ENCODE measurements around the gene MYO1F. TPM values are rescaled to one million over a fixed set of nuclear protein-coding genes. Genes with fewer than 3 reads are reported as not detected.
A peak's percentile ranks its signal among the peaks of the same experiment; 100 is the strongest.

MYO1F gene
- total and polyA plus RNA-seq, 12 donors, result 1.7 to 62.5 (median 19.4) TPM

DNA sequence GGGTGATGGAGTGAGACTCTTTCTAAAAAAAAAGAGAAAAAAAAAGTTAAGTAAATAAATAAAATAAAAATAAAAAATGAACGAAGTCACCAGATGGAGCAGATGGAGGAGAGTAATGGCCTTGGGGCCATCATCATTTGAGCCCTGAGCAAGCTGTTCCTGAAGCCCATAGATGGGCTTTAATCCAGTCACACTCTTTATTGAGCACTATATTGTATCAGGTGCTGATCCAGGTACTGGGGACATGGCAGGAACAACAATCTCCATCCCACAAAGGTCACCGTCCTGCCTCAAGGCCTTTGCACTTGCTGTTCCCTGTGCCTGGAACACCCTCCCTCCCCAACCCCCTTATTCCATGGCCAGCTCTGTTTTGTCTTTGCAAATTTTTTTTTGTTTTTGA is 37.2 kb upstream of the MYO1F start:
- no peaks in the 10 kb centered on the region for H3K27me3 ChIP-seq
- intact Hi-C loops (cut with DNase I), result no loop called here
- DNase-seq, result no peak
- peaks cover 6 to 11% of the 10 kb centered on the region in 2 donors for H3K4me1 ChIP-seq (replicated peaks in 1 of 2)
- WGBS, 4 donors, result 63 to 82% (median 72%) methylated on average over 2 of the region's 2 CpGs
- H3K27ac ChIP-seq, result no peak overlapping the region
- no peak overlapping the region for H3K4me3 ChIP-seq
- H3K9me3 ChIP-seq (replicated peaks in 1 of 3), result no peaks in the 10 kb centered on the region
- TF ChIP-seq POLR2A (IDR thresholded peaks at IDR 0.05), result no peak
- TF ChIP-seq, protein P1, sequence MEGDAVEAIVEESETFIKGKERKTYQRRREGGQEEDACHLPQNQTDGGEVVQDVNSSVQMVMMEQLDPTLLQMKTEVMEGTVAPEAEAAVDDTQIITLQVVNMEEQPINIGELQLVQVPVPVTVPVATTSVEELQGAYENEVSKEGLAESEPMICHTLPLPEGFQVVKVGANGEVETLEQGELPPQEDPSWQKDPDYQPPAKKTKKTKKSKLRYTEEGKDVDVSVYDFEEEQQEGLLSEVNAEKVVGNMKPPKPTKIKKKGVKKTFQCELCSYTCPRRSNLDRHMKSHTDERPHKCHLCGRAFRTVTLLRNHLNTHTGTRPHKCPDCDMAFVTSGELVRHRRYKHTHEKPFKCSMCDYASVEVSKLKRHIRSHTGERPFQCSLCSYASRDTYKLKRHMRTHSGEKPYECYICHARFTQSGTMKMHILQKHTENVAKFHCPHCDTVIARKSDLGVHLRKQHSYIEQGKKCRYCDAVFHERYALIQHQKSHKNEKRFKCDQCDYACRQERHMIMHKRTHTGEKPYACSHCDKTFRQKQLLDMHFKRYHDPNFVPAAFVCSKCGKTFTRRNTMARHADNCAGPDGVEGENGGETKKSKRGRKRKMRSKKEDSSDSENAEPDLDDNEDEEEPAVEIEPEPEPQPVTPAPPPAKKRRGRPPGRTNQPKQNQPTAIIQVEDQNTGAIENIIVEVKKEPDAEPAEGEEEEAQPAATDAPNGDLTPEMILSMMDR (IDR thresholded peaks at IDR 0.05), result no peak
- no peaks in the 10 kb centered on the region for H3K36me3 ChIP-seq (replicated peaks in 1 of 2)

DNA sequence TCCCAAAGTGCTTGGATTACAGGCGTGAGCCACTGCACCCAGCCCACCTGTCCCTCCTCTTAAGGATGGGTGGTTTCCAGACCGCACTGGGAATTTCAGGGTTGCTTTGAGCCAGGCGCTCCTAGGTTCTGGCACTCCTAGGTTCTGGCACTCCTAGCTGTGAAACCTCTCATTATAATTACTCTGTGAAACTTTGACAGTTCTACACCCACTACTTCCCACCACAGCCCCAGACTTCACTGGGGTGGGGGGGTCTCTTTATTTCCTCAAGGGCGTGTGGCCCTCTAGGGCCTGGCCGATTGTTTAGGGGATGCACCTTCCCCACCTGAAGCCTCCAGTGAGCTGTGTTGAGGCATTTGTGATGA is 35.5 kb upstream of the MYO1F start:
- H3K27ac ChIP-seq, result no peak overlapping the region
- no peak for DNase-seq
- H3K36me3 ChIP-seq (replicated peaks in 1 of 2), result no peaks in the 10 kb centered on the region
- 64 to 82% (median 74%) methylated on average over 3 to 5 of the region's 5 CpGs for WGBS, 4 donors
- no peak overlapping the region for H3K4me3 ChIP-seq
- intact Hi-C loops (cut with DNase I), result no loop called here
- TF ChIP-seq POLR2A (IDR thresholded peaks at IDR 0.05), result no peak
- TF ChIP-seq, protein P1 (IDR thresholded peaks at IDR 0.05), result no peak
- H3K27me3 ChIP-seq, result no peaks in the 10 kb centered on the region
- H3K4me1 ChIP-seq (replicated peaks in 1 of 2), result peaks cover 17 to 21% of the 10 kb centered on the region in 2 donors
- no peaks in the 10 kb centered on the region for H3K9me3 ChIP-seq (replicated peaks in 1 of 3)

DNA sequence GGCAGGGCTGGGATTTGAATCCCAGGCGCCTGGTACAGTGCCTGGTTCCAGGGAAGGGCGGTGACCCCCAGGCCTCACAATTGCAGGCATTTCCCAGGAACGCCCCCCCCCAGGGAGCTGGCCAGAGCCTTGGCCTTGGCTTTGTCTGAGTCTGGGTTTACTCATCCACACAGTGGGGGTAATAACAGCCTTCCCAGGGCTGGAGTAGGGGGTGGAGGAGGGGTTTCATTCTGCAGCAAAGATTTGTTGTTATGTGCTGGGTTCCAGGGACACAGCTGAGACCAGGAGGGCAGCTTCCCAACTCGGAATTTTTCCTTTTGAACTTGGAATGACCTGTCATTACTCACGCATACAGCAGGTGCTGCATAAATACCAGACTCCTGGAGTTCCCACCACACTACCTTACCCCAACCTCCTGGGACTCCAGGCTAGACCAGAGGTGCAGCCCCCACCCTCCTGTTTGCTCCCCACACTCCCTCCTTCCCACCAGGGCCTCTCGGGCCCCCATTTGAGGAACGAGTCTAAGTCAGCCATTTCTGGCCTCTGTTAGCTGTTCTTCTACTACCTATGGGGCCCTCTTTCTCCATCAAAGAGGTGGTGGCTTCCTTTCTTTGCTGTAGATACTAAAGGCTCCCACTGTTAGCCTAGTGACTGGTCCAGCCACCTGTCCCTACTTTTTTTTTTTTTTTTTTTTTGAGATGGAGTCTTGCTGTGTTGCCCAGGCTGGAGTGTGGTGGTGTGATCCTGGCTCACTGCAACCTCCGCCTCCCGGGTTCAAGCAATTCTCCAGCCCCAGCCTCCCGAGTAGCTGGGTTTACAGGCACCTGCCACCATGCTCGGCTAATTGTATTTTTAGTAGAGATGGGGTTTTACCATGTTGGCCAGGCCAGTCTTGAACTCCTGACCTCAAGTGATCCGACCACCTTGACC is 34.9 kb upstream of the MYO1F start:
- Histone ChIP-seq H3K9me3 (replicated peaks in 1 of 3) (no peaks in the 10 kb centered on the region), H3K4me3 (no peak overlapping the region), H3K4me1 (replicated peaks in 1 of 2) (peaks cover 17 to 21% of the 10 kb centered on the region in 2 donors), H3K27ac (peak overlapping the region in 3 of 5 donors; percentile 4 to 72 (median 52)), H3K36me3 (replicated peaks in 1 of 2) (no peaks in the 10 kb centered on the region), H3K27me3 (no peaks in the 10 kb centered on the region)
- TF ChIP-seq POLR2A (IDR thresholded peaks at IDR 0.05), result no peak
- TF ChIP-seq, protein P1 (IDR thresholded peaks at IDR 0.05), result no peak
- DNase-seq, result peak; percentile 82 to 87 (median 85)
- intact Hi-C loops (cut with DNase I), result no loop called here
- 45 to 50% (median 46%) methylated on average over 11 to 12 of the region's 12 CpGs for WGBS, 4 donors

DNA sequence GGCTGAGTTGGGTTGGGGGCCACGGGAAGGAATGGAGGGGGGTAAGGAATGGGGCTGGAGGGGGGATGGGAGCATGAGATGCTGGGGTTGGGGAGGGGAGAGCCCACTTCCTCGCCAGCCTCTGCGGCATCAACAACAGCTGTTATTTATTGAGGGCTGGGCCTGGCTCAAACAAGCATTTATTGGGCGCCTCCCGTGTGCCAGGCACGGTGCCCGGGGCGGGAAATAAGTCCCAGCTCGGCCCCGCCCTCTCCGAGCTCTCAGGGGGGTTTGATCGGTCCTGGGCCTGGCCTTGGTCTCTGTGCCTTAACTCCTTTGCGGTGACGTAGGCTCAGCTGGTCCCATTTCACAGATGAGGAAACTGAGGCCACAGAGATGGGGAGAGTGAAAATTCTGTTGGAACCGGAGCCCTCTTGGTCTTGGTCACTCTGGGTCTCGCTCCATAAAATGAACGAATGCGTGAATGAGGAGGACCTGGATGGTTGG is 34.2 kb upstream of the MYO1F start:
- intact Hi-C loops (cut with DNase I), result no loop called here
- Histone ChIP-seq H3K36me3 (replicated peaks in 1 of 2) (no peaks in the 10 kb centered on the region), H3K9me3 (replicated peaks in 1 of 3) (no peaks in the 10 kb centered on the region), H3K4me3 (no peak overlapping the region), H3K4me1 (replicated peaks in 1 of 2) (peaks cover 17 to 21% of the 10 kb centered on the region in 2 donors), H3K27ac (peak overlapping the region in 3 of 5 donors; percentile 4 to 72 (median 52)), H3K27me3 (no peaks in the 10 kb centered on the region)
- peak in 5 of 7 donors; percentile 45 to 69 (median 52) for DNase-seq
- TF ChIP-seq POLR2A (IDR thresholded peaks at IDR 0.05), result no peak
- TF ChIP-seq, protein P1 (IDR thresholded peaks at IDR 0.05), result no peak
- WGBS, 4 donors, result 26 to 48% (median 33%) methylated on average over 6 to 18 of the region's 18 CpGs
